Measurements from ENCODE around the gene ZCCHC24. TPM values are rescaled to one million over a fixed set of nuclear protein-coding genes. Genes with fewer than 3 reads are reported as not detected.

Gene ZCCHC24
- total RNA-seq, 1 experiment from 2014 or later, result 12.2 TPM

- DNase-seq (ENCODE audit: low spot score), result no peak
These were observed 83.6 kb downstream of the ZCCHC24 start for GRCh38 chr10:79361726-79362397.

- no peak for DNase-seq (ENCODE audit: low spot score)
These were observed 84.7 kb downstream of the ZCCHC24 start for GRCh38 chr10:79360499-79361342.

- DNase-seq (ENCODE audit: low spot score), result no peak
These were observed 85.5 kb downstream of the ZCCHC24 start for GRCh38 chr10:79359816-79360498.

DNA sequence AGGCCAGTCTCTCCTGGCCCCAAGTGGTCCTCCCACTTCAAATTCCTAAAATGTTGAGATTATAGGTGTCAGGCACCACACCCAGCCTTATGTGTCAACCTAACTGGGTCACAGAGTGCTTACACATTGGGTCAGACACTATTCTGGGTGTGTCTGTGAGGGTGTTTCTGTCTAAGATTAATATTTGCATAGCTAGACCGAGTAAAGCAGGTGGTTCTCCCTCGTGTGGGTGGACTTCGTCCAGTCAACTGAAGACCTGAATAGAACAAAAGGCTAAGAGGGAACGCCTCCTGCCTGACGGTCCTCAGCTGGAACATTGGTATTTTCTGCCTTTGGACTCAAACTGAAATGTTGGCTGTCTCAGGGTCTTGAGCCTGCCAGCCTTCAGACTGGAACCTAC, 86.6 kb downstream of the ZCCHC24 start:
- no peak for DNase-seq (ENCODE audit: low spot score)

GRCh38 chr10:79357180-79357579, 88.2 kb downstream of the ZCCHC24 start:
- DNase-seq (ENCODE audit: low spot score), result no peak

- no peak for DNase-seq (ENCODE audit: low spot score)
These were observed 89.3 kb downstream of the ZCCHC24 start for GRCh38 chr10:79356104-79356503.

GRCh38 chr10:79355420-79356017, 89.9 kb downstream of the ZCCHC24 start:
- no peak for DNase-seq (ENCODE audit: low spot score)

DNA sequence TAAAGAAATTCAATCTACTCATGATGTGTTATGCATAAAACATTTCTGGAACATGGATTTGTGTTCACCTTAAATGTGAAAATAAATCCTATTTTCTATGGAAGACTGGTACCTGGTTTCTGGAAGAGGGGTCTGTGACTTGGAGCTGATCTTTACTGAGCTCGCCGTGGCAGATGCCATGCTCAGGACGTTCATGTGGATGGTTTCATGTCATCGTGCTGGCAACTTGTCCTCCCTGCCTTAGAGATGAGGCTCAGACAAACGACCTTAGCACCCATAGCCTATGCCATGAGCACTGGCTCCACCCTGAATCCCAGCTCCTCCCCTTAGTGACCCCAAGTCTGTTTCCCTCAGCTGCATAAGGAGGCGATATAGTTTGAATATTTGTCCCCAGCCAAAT, 90.8 kb downstream of the ZCCHC24 start:
- no peak for DNase-seq (ENCODE audit: low spot score)

- no peak for DNase-seq (ENCODE audit: low spot score)
These were observed 91.3 kb downstream of the ZCCHC24 start for GRCh38 chr10:79354141-79354540.

DNA sequence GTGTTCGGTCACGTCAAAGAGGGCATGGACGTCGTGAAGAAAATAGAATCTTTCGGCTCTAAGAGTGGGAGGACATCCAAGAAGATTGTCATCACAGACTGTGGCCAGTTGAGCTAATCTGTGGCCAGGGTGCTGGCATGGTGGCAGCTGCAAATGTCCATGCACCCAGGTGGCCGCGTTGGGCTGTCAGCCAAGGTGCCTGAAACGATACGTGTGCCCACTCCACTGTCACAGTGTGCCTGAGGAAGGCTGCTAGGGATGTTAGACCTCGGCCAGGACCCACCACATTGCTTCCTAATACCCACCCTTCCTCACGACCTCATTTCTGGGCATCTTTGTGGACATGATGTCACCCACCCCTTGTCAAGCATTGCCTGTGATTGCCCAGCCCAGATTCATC, 91.7 kb downstream of the ZCCHC24 start:
- DNase-seq (ENCODE audit: low spot score), result no peak

DNA sequence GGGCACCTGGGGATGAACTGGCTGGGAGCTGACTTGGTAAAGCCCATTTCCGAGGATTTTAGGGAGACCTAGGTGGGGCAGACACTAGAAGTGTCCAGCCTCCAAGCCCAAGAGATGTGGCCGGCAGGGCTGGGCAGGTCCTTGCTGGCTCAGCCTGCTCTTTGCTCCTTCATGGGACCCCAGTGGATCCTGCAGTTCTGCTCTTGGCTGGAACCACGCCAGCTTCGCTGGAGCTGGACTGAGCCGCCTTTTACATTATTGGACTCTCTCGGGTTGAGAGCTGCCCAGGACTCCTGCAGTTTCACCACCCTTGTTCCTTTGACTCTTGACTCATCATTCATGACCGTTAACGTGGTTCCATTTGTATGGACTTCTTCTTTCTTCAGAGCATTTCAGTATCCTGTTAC, 92.4 kb downstream of the ZCCHC24 start:
- no peak for DNase-seq (ENCODE audit: low spot score)

DNA sequence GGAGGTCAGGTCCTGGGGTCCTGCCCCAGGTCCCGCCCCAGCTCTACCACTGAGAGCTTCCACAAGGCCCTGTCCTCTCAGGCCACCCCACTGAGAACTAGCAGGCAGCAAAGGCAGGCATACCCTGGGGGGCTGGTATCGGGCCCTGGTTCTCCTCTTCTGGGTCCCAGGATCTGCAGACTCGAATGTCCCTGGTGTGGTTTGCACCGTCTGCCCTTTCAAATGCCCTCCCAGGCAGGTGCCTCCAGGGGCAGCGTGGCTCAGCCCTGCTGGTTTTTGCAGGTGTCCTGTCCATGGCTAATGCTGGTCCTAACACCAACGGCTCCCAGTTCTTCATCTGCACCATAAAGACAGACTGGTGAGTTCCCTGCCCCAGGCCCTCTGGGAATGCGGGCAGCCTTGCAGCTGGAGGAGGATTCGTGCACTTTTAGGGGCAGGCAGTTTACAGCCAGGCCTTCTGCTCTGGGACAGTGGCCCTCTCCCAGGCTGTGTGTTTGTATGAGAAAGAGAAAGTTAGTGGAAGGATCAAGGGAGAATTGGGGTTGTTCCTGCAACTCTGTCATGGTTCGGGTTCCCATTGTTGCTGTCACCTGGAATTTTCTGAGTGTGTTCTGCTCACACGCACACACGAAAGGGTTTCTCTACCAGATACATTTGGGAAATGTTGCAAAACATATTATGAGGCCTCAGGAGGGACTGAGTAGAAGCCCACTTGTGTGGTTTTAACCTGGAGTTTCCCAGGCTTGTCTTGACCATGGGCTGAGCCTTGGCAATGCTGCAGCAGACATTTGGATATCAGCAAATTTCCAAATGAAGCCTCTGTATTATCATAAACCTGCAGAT, 93.2 kb downstream of the ZCCHC24 start:
- DNase-seq (ENCODE audit: low spot score), result no peak

DNA sequence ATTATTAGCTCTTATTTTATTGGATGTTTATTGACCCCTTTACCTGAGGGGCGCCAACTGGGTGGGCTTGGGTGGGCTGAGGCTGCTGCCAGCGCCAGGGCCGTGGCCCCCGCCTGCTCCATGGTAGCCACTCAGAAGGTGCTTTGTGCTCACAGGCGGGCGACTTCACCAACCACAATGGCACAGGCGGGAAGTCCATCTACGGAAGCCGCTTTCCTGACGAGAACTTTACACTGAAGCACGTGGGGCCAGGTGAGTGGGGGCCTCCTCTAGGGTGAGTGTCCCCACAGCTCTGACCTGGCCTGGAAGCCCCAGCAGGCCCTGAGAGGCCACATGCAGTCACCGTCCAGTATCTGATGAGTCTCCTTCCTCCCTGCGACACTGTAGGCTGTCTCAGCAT, 94.1 kb downstream of the ZCCHC24 start:
- DNase-seq (ENCODE audit: low spot score), result no peak

GRCh38 chr10:79350407-79351154, 94.8 kb downstream of the ZCCHC24 start:
- DNase-seq (ENCODE audit: low spot score), result no peak

GRCh38 chr10:79349766-79350406, 95.5 kb downstream of the ZCCHC24 start:
- DNase-seq (ENCODE audit: low spot score), result no peak

DNA sequence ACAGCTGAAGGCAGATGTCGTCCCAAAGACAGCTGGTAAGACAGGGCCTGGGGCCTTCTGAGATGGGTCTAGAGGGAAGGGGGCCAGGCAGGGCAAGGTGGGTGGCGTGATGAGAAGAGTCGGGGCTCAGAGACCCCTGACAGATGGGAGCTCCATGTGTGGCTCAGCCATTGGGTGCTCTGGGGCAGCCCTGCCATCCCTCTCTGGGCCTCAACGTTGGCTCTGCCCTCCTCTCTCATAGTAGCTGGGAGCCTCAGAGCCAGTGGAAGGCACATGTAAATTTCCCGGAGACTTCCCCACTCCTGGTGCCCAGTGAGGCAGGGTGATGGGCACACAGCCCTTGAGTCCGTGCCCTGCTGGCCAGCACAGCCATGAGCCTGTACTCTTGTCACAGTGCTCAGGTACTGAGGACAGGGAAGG, 96.3 kb downstream of the ZCCHC24 start:
- DNase-seq (ENCODE audit: low spot score), result no peak

DNA sequence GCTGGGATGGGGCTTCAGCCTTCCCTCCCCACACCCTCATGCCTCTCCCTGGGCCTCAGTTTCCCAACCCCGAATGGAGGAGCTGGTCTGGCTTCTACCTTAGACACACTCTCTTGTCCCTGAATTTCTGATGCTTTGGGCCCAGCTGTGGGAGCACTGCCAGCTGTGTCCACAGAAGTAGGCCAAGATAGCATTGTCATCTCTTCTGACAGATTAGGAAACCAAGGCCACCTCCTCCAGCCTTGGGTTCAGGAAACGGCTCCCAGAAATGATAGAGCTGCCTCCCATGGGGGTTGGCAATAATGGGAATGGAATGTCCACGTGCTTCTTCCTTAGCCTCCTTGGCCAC, 96.8 kb downstream of the ZCCHC24 start:
- DNase-seq (ENCODE audit: low spot score), result no peak

- DNase-seq (ENCODE audit: low spot score), result peak; percentile 54
These were observed 97.4 kb downstream of the ZCCHC24 start for GRCh38 chr10:79347894-79348639.

DNA sequence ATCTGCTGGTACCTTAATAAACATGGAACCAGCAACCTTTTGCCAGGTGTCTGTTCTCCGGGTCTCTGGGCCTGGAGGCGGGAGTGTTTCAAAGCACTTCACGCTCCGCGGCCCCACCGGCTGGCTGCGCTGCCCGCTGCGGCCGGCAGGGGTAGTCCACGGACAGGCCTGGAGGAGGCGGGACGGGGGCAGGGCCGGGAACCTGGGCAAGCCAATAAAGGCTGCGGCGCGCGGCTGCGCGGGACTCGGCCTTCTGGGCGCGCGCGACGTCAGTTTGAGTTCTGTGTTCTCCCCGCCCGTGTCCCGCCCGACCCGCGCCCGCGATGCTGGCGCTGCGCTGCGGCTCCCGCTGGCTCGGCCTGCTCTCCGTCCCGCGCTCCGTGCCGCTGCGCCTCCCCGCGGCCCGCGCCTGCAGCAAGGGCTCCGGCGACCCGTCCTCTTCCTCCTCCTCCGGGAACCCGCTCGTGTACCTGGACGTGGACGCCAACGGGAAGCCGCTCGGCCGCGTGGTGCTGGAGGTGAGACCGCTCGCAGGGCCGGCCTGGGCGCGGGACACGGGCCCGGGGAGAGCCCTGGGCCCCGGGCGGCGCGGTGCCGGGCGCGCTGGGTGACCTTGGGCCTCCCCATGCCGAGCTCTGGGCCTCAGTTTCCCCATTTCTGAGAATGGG, 98.1 kb downstream of the ZCCHC24 start, which contains the start of gene PPIF:
Gene PPIF, plus strand, starts transcription at position 244 of the 668 bp plus-strand sequence. Its CDS starts 80 bp downstream, at position 324.
- peak; percentile 87 for DNase-seq (ENCODE audit: low spot score)

All from A172 (cell line).